HepG2 (cell line): ENCODE measurements around the gene NAT14. TPM values are rescaled to one million over a fixed set of nuclear protein-coding genes. Genes with fewer than 3 reads are reported as not detected.

Experiments
- CBFB ChIP-seq: sonication (generic); formaldehyde crosslinking; IDR thresholded peaks from 2 replicates; pipeline ENCODE4 v1.4.0; 2020; ENCODE audit warnings: missing genetic modification reagents
- CEBPZ ChIP-seq: IDR thresholded peaks from 2 replicates; pipeline ENCODE4 v1.6.1; 2012; ENCODE audit warnings: low read length, improper control_type of control experiment
- DBP ChIP-seq: sonication (generic); formaldehyde crosslinking; IDR thresholded peaks from 2 replicates; pipeline ENCODE4 v1.4.0; 2020; ENCODE audit warnings: missing genetic modification reagents; ENCODE audit errors: not compliant biosample characterization
- EEA1 ChIP-seq: sonication (generic); formaldehyde crosslinking; IDR thresholded peaks from 2 replicates; pipeline ENCODE4 v1.5.1; 2020; ENCODE audit warnings: mild to moderate bottlenecking, missing genetic modification reagents, borderline replicate concordance
- EED ChIP-seq: sonication (generic); formaldehyde crosslinking; IDR thresholded peaks from 2 replicates; pipeline ENCODE4 v1.5.0; 2020; ENCODE audit warnings: mild to moderate bottlenecking, missing genetic modification reagents
- HDAC1 ChIP-seq: sonication (generic); formaldehyde crosslinking; IDR thresholded peaks from 2 replicates; pipeline ENCODE4 v1.5.1; 2020; ENCODE audit warnings: mild to moderate bottlenecking, missing genetic modification reagents
- HNRNPH1 ChIP-seq: fragments of 200-400 bp; formaldehyde crosslinking; optimal IDR thresholded peaks from 2 replicates; pipeline ENCODE3; 2017; ENCODE audit warnings: mild to moderate bottlenecking, low read depth, low read length
- MLX ChIP-seq: IDR thresholded peaks from 2 replicates; pipeline ENCODE4 v1.6.1; 2016
- MTA3 ChIP-seq: sonication (generic); formaldehyde crosslinking; IDR thresholded peaks from 2 replicates; pipeline ENCODE4 v1.4.0; 2020; ENCODE audit warnings: missing genetic modification reagents
- NFKB2 ChIP-seq: sonication (generic); formaldehyde crosslinking; IDR thresholded peaks from 2 replicates; pipeline ENCODE4 v1.4.0; 2020; ENCODE audit warnings: missing genetic modification reagents, borderline replicate concordance
- SKIL ChIP-seq: sonication (generic); formaldehyde crosslinking; IDR thresholded peaks from 2 replicates; pipeline ENCODE4 v1.8.0; 2022; ENCODE audit warnings: missing genetic modification reagents, mild to moderate bottlenecking, moderate library complexity, borderline replicate concordance
- SYNCRIP ChIP-seq: fragments of 200-400 bp; formaldehyde crosslinking; IDR thresholded peaks from 2 replicates; pipeline ENCODE4 v1.6.1; 2018; ENCODE audit warnings: mild to moderate bottlenecking, low read depth, low read length; ENCODE audit not compliant: insufficient read depth
- THAP11 ChIP-seq: IDR thresholded peaks from 2 replicates; pipeline ENCODE4 v1.6.1; 2016; ENCODE audit warnings: missing biosample characterization, missing genetic modification reagents
- TP53 ChIP-seq: sonication (generic); formaldehyde crosslinking; conservative IDR thresholded peaks from 2 replicates; pipeline ENCODE4 v1.4.0; 2020; ENCODE audit warnings: missing genetic modification reagents
- ZNF260 ChIP-seq: sonication (generic); formaldehyde crosslinking; IDR thresholded peaks from 2 replicates; pipeline ENCODE4 v1.4.0; 2020; ENCODE audit warnings: missing genetic modification reagents, low read depth, mild to moderate bottlenecking, borderline replicate concordance
- ZNF878 ChIP-seq: sonication (generic); formaldehyde crosslinking; IDR thresholded peaks from 2 replicates; pipeline ENCODE4 v1.8.1; 2023; ENCODE audit warnings: mild to moderate bottlenecking, missing genetic modification reagents, moderate library complexity
- ZXDC ChIP-seq: sonication (generic); formaldehyde crosslinking; IDR thresholded peaks from 2 replicates; pipeline ENCODE4 v1.5.0; 2020; ENCODE audit warnings: mild to moderate bottlenecking, missing genetic modification reagents
- polyA plus RNA-seq, 8 experiments: library from polyadenylated mRNA; depleted of rRNA in 3 of 8; stranded (reverse) in 7 of 8; unstranded in 1 of 8; fragments of >200 nt; fragmentation: Illumina TruSeq in 4 of 8; extraction: Trizol in 4 of 8; gene quantifications; 2 replicates each; pipeline versions ENCODE4 v1.2.1 to v1.2.3, GENCODE V29; 2011 to 2016; ENCODE audit warnings: low read depth in 4 of 8, missing spikeins in 1 of 8, mixed read lengths in 1 of 8; ENCODE audit not compliant: insufficient read depth in 1 of 8
- total RNA-seq, 5 experiments: library from RNA; depleted of rRNA; stranded (reverse); fragments of >200 nt; fragmentation: Illumina TruSeq; extraction: Trizol; gene quantifications; 2 replicates each; pipeline ENCODE4 v1.2.3, GENCODE V29; 2016; ENCODE audit warnings: low read depth in 1 of 5

The NAT14 gene
- total and polyA plus RNA-seq, 2 of the 13 experiments (the other 11 are each of a cell fraction or from before 2014, with no cell fraction given): 20.7 to 22.3 TPM

- TF ChIP-seq ZNF878 (CRISPR knock-in tag): no peak
- peak; percentile 73 for TF ChIP-seq THAP11 (CRISPR knock-in tag)
- TF ChIP-seq CEBPZ: no peak
- no peak for TF ChIP-seq ZXDC (CRISPR knock-in tag)
- 0 out of 2 replicates have a peak, but pooled peaks have one; percentile 41 for TF ChIP-seq TP53 (CRISPR knock-in tag)
- TF ChIP-seq EEA1 (CRISPR knock-in tag): no peak
- TF ChIP-seq EED: no peak
- no peak for TF ChIP-seq HNRNPH1
- peak; percentile 46; the same call in 1 of the 2 replicates for TF ChIP-seq NFKB2 (CRISPR knock-in tag)
- no peak for TF ChIP-seq CBFB (CRISPR knock-in tag)
- TF ChIP-seq HDAC1: no peak
- no peak for TF ChIP-seq SKIL (CRISPR knock-in tag)
- TF ChIP-seq MTA3 (CRISPR knock-in tag): no peak
- TF ChIP-seq SYNCRIP: no peak
- TF ChIP-seq MLX (CRISPR knock-in tag): no peak
- no peak for TF ChIP-seq ZNF260 (CRISPR knock-in tag)
- TF ChIP-seq DBP: peak; percentile 56
Measured at GRCh38 chr19:55503502-55504251, 18.7 kb downstream of the NAT14 start (continued).
